NCI-H1048 (cell line): ENCODE data around the gene SNX12.
A peak's percentile ranks its signal among the peaks of the same experiment; 100 is the strongest.

Source experiments
- DNase-seq: peaks from one replicate; lab custom pipeline; 2025; lab: John Stamatoyannopoulos, UW

Gene SNX12

GRCh38 chrX:71068044-71068918, at the start of gene SNX12:
Gene SNX12 (minus strand): TSS chrX:71068334. CDS start chrX:71068306, 28 bp downstream.
- DNase-seq: peak; percentile 74

GRCh38 chrX:71117358-71117757, 49.2 kb upstream of the SNX12 start:
- DNase-seq: no peak

- no peak for DNase-seq
These were observed 43.8 kb upstream of the SNX12 start for GRCh38 chrX:71111921-71112431.

- no peak for DNase-seq
These were observed 43.2 kb upstream of the SNX12 start, which contains the start of gene IL2RG for GRCh38 chrX:71111141-71111843. Gene IL2RG (minus strand): TSS chrX:71111577. CDS start chrX:71111539, 38 bp downstream.

GRCh38 chrX:71109051-71109450, 40.9 kb upstream of the SNX12 start:
- no peak for DNase-seq

- no peak for DNase-seq
These were observed 39.7 kb upstream of the SNX12 start for GRCh38 chrX:71107762-71108360.

GRCh38 chrX:71107245-71107644, 39.1 kb upstream of the SNX12 start:
- no peak for DNase-seq

GRCh38 chrX:71106427-71106826, 38.3 kb upstream of the SNX12 start, which contains the start of gene CXorf65:
Gene CXorf65 (minus strand): TSS chrX:71106740. CDS start chrX:71106556, 184 bp downstream.
- no peak for DNase-seq

- DNase-seq: no peak
These were observed 37.5 kb upstream of the SNX12 start for GRCh38 chrX:71105628-71106027.

- no peak for DNase-seq
These were observed 35.2 kb upstream of the SNX12 start for GRCh38 chrX:71103110-71103983.

- DNase-seq: no peak
These were observed 34.2 kb upstream of the SNX12 start for GRCh38 chrX:71102292-71102691.

- DNase-seq: no peak
These were observed 32.7 kb upstream of the SNX12 start for GRCh38 chrX:71100581-71101505.

- DNase-seq: no peak
These were observed 31.6 kb upstream of the SNX12 start for GRCh38 chrX:71099736-71100135.

- DNase-seq: no peak
These were observed 30.9 kb upstream of the SNX12 start for GRCh38 chrX:71098951-71099506.

- no peak for DNase-seq
These were observed 30.2 kb upstream of the SNX12 start for GRCh38 chrX:71098302-71098701.

GRCh38 chrX:71096760-71097032, 28.6 kb upstream of the SNX12 start:
- no peak for DNase-seq

- DNase-seq: no peak
These were observed 28.0 kb upstream of the SNX12 start for GRCh38 chrX:71095981-71096759.

- peak; percentile 17 for DNase-seq
These were observed 27.4 kb upstream of the SNX12 start, which contains the start of gene FOXO4 for GRCh38 chrX:71095555-71095980. Gene FOXO4 (plus strand): TSS chrX:71095851. CDS start chrX:71096529, 678 bp downstream.

GRCh38 chrX:71095033-71095432, 26.9 kb upstream of the SNX12 start:
- no peak for DNase-seq
